NB4 (cell line): ENCODE results near the gene GPSM1.

Experiments used
- DNase-seq: peaks from one replicate; pipeline ENCODE4 v3.0.0; 2010; ENCODE audit warnings: low read depth
- H3K4me3 ChIP-seq: one replicate; pipeline ENCODE4 v1.5.1; 2011; ENCODE audit warnings: mild to moderate bottlenecking, low read depth, low read length, moderate library complexity
- CTCF ChIP-seq: IDR thresholded peaks from one replicate; pipeline ENCODE4 v1.5.1; 2012; ENCODE audit warnings: low read depth, low read length
- MAX ChIP-seq: IDR thresholded peaks from 2 replicates; pipeline ENCODE4 v1.6.1; 2011; ENCODE audit warnings: low read depth, low read length
- MYC ChIP-seq: IDR thresholded peaks from 2 replicates; pipeline ENCODE4 v1.6.1; 2011; ENCODE audit warnings: low read depth, low read length
- POLR2A ChIP-seq: IDR thresholded peaks from 2 replicates; pipeline ENCODE4 v1.6.1; 2011; ENCODE audit warnings: mild to moderate bottlenecking; ENCODE audit not compliant: insufficient read length; ENCODE audit errors: extremely low read depth

Gene GPSM1

GRCh38 chr9:136297016-136297691 lies 30.2 kb upstream of the GPSM1 start:
- H3K4me3 ChIP-seq = no peak overlapping the region
- no peak for DNase-seq
- TF ChIP-seq POLR2A (no peak), MAX (no peak), CTCF (no peak), MYC (no peak)

GRCh38 chr9:136297766-136298735 lies 29.3 kb upstream of the GPSM1 start:
- H3K4me3 ChIP-seq = no peak overlapping the region
- no peak for DNase-seq
- no peak for TF ChIP-seq MYC
- TF ChIP-seq CTCF = no peak
- TF ChIP-seq POLR2A = no peak

- no peak for DNase-seq
- no peak overlapping the region for H3K4me3 ChIP-seq
- TF ChIP-seq MAX (no peak), POLR2A (no peak), CTCF (no peak), MYC (no peak)
Measured at GRCh38 chr9:136299116-136299515, 28.2 kb upstream of the GPSM1 start.

GRCh38 chr9:136299541-136299940 lies 27.8 kb upstream of the GPSM1 start:
- no peak overlapping the region for H3K4me3 ChIP-seq
- TF ChIP-seq CTCF = no peak
- TF ChIP-seq POLR2A = no peak
- no peak for TF ChIP-seq MAX
- TF ChIP-seq MYC = no peak
- no peak for DNase-seq

- no peak overlapping the region for H3K4me3 ChIP-seq
- no peak for TF ChIP-seq MYC
- TF ChIP-seq MAX = no peak
- no peak for TF ChIP-seq POLR2A
- TF ChIP-seq CTCF = no peak
- no peak for DNase-seq
Measured at GRCh38 chr9:136300016-136300545, 27.3 kb upstream of the GPSM1 start.
